Measurements from ENCODE around the gene TTC16. TPM values are rescaled to one million over a fixed set of nuclear protein-coding genes. Genes with fewer than 3 reads are reported as not detected.

The TTC16 gene
- total RNA-seq, 1 experiment from 2014 or later, result not detected

DNA sequence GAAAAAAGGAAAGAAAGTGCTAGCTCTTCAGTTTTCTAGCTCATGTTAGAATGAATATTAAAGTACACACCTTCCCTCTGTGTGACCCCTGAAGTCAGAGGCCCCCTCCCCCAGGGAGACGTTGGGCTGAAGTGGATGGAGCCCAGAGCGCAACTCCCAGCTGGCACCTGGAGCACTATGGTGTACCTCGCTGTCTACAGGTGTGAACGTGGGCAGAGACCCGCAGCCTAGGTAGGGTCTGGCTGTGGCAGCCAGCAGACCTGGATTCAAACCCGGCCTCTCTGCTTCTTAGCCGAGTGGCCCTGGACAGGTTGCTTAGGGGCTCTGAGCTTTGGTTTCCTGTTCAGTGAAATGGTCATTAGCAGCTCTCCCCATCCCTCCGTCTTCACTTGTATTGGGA, 12.9 kb downstream of the TTC16 start:
- H3K9me3 Mint-ChIP-seq, result no peaks in the 10 kb centered on the region
- Histone ChIP-seq H3K4me1 (ENCODE audit: insufficient read depth, low read length) (no peaks in the 10 kb centered on the region), H3T11ph (ENCODE audit: low read length) (no peak overlapping the region), H3K18ac (ENCODE audit: insufficient read length, low read depth, low read length) (no peak overlapping the region), H3K14ac (ENCODE audit: insufficient read depth, low read length) (no peak overlapping the region), H2AFZ (ENCODE audit: low read length) (no peak overlapping the region), H3K9me3 (ENCODE audit: control insufficient read depth, low read depth, low read length) (no peaks in the 10 kb centered on the region), H4K20me1 (ENCODE audit: control insufficient read depth, insufficient read depth, insufficient read length) (no peaks in the 10 kb centered on the region), H3K56ac (ENCODE audit: insufficient read length, low read depth, low read length) (no peak overlapping the region), H3K4me2 (ENCODE audit: insufficient read depth, insufficient read length, low read length) (no peak overlapping the region), H3K4ac (ENCODE audit: low read depth, low read length) (no peak overlapping the region), H2BK12ac (ENCODE audit: insufficient read length, low read depth, low read length) (no peak overlapping the region), H3K79me2 (ENCODE audit: insufficient read depth, low read length) (no peaks in the 10 kb centered on the region), H3K79me1 (ENCODE audit: insufficient read depth, low read depth, low read length, poor library complexity, severe bottlenecking) (no peaks in the 10 kb centered on the region), H4K91ac (ENCODE audit: insufficient read length, low read depth, low read length) (no peak overlapping the region), H2BK15ac (ENCODE audit: low read depth, low read length) (no peak overlapping the region), H3K27me3 (ENCODE audit: insufficient read depth, low read length) (no peaks in the 10 kb centered on the region), H2BK5ac (ENCODE audit: insufficient read length, low read length) (no peak overlapping the region), H2BK20ac (ENCODE audit: low read depth, low read length, poor library complexity, severe bottlenecking) (no peak overlapping the region), H4K5ac (ENCODE audit: insufficient read length, low read depth, low read length) (no peak overlapping the region), H3K23me2 (ENCODE audit: insufficient read length, low read depth, low read length, poor library complexity, severe bottlenecking) (no peaks in the 10 kb centered on the region), H3K27ac (ENCODE audit: insufficient read length, low read depth, low read length) (no peak overlapping the region), H3K9ac (ENCODE audit: extremely low read depth, insufficient read length, low read length) (no peak overlapping the region), H4K8ac (replicated peaks; ENCODE audit: insufficient read length, low read depth, low read length) (no peak overlapping the region), H2BK120ac (ENCODE audit: low read depth, low read length, poor library complexity, severe bottlenecking) (no peak overlapping the region), H3K23ac (ENCODE audit: insufficient read length, low read depth, low read length) (no peak overlapping the region), H2AK5ac (ENCODE audit: insufficient read length, low read length) (no peak overlapping the region)
- WGBS (ENCODE audit: extremely low coverage, insufficient read length, low lambda C conversion rate), result no CpG with 5 or more reads among the region's 8 CpGs
- H3K27ac Mint-ChIP-seq, result no peak overlapping the region; a peak in 1 of 7 replicates
- H3K27me3 Mint-ChIP-seq (ENCODE audit: low read depth), result no peaks in the 10 kb centered on the region
- H3K36me3 Mint-ChIP-seq (ENCODE audit: insufficient read depth in 1 of 3, low read depth in 3 of 3), result no peaks in the 10 kb centered on the region; a peak in 1 of 7 replicates
- TF ChIP-seq, protein P1, sequence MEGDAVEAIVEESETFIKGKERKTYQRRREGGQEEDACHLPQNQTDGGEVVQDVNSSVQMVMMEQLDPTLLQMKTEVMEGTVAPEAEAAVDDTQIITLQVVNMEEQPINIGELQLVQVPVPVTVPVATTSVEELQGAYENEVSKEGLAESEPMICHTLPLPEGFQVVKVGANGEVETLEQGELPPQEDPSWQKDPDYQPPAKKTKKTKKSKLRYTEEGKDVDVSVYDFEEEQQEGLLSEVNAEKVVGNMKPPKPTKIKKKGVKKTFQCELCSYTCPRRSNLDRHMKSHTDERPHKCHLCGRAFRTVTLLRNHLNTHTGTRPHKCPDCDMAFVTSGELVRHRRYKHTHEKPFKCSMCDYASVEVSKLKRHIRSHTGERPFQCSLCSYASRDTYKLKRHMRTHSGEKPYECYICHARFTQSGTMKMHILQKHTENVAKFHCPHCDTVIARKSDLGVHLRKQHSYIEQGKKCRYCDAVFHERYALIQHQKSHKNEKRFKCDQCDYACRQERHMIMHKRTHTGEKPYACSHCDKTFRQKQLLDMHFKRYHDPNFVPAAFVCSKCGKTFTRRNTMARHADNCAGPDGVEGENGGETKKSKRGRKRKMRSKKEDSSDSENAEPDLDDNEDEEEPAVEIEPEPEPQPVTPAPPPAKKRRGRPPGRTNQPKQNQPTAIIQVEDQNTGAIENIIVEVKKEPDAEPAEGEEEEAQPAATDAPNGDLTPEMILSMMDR (conservative IDR thresholded peaks at IDR 0.05), result no peak
- H3K4me1 Mint-ChIP-seq, result peaks cover 2 to 7% of the 10 kb centered on the region in 2 experiments
- no peak overlapping the region for H3K4me3 Mint-ChIP-seq
- DNase-seq, result no peak
